ENCODE data around the gene PCDHGA10.

PCDHGA10 gene

DNA sequence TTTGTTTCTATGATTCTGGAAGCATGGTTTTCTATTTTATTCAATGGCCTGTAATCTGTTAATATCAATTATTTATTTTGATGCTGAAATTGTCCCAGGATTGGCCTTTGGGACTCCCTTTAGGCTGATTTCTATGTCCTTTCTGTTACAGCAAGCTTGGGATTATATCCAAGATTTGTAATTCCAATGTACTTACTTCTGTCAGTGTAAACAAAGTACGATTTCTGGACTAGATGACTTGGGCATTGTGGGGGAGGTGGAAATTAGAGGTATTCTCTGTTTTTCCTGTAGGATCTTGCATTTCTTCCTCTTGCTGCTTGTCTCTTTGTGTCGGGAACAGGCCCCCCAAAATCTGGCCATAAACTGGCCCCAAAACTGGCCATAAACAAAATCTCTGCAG, 21.2 kb downstream of the PCDHGA10 start:
- DNase-seq (ENCODE audit: low read depth), result no peak
- no peak overlapping the region for H3K4me3 ChIP-seq (ENCODE audit: low read length)
- TF ChIP-seq CTCF (IDR thresholded peaks at IDR 0.05; ENCODE audit: insufficient read depth, low read depth, low read length, missing control alignments), result no peak

DNA sequence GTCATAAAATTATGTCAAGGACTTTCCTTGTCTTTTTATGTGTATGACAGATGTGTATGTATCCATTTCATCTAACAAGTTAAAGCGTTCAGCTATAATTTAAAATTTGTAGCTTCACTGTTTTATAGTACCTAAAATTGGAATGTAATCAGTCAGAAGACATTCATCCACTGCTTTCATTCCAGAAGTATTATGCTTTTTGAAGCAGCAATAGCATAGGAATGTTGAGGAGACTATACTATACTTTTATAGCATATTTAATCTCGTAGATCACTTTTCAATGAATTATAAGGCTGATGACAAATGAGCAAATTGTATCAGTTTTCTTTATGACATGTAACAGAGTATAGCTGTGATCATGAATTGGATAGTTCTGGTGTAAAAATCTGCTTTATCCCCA, 24.4 kb downstream of the PCDHGA10 start:
- no peak for DNase-seq (ENCODE audit: low read depth)
- TF ChIP-seq CTCF (IDR thresholded peaks at IDR 0.05; ENCODE audit: insufficient read depth, low read depth, low read length, missing control alignments), result no peak
- no peak overlapping the region for H3K4me3 ChIP-seq (ENCODE audit: low read length)

DNA sequence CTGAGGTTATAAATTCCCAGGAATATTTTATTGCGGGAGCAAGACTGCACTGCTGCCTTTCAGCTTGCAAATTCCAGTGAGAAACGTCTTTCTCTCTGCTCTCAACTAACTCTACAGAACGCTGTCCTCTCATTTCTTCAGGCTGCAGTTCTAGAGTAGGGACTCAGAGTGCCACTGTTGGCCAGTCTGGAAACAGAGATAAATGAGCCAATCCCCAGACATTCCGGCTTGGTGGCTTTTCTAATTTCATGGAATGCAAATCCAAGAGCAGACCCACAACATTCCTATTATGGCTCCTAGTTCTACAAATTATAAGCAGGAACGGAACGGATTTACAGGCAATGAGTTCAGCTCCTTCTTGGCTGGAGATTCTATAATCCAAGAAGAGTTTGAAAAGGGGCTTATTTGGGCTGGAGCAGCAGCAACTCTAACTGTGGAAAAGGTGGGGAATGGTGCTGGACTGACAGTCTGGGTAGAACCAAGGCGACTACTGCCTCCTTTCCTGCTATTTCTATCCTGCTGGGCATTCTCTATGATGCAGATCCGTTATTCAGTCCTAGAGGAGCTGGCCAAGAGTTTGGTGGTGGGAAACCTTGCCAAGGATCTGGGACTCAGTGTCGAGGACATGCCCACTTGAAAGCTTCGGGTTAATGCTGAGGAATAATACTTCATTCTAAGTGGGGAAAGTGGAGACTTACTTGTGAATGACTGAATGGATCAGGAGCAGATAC, 26.8 kb downstream of the PCDHGA10 start:
- H3K4me3 ChIP-seq (ENCODE audit: low read length), result no peak overlapping the region
- no peak for DNase-seq (ENCODE audit: low read depth)
- no peak for TF ChIP-seq CTCF (IDR thresholded peaks at IDR 0.05; ENCODE audit: insufficient read depth, low read depth, low read length, missing control alignments)

DNA sequence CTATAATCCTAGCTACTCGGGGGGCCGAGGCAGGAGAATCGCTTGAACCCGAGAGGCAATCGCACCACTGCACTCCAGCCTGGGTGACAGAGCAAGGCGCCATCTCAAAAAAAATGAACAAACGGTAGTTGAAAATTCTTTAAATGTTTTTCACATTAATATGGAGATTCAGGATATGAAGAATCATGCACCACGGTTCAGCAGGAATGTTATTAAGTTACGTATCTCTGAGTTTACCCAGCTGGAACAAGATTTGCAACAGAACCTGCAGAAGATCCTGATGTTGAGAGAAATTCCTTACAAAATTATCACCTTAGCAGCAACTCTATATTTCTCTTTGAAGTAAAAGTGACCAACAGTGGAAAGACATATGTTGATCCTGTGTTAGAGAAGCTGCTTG, 27.6 kb downstream of the PCDHGA10 start:
- no peak overlapping the region for H3K4me3 ChIP-seq (ENCODE audit: low read length)
- no peak for DNase-seq (ENCODE audit: low read depth)
- no peak for TF ChIP-seq CTCF (IDR thresholded peaks at IDR 0.05; ENCODE audit: insufficient read depth, low read depth, low read length, missing control alignments)

GRCh38 chr5:141441571-141442170, 28.9 kb downstream of the PCDHGA10 start:
- no peak overlapping the region for H3K4me3 ChIP-seq (ENCODE audit: low read length)
- TF ChIP-seq CTCF (IDR thresholded peaks at IDR 0.05; ENCODE audit: insufficient read depth, low read depth, low read length, missing control alignments), result no peak
- DNase-seq (ENCODE audit: low read depth), result no peak

GRCh38 chr5:141465351-141465750, 52.6 kb downstream of the PCDHGA10 start:
- TF ChIP-seq CTCF (IDR thresholded peaks at IDR 0.05; ENCODE audit: insufficient read depth, low read depth, low read length, missing control alignments), result no peak
- DNase-seq (ENCODE audit: low read depth), result no peak
- H3K4me3 ChIP-seq (ENCODE audit: low read length), result no peak overlapping the region
